Fibroblast of villous mesenchyme (primary cell): ENCODE data around the gene INPP5J. TPM values are rescaled to one million over a fixed set of nuclear protein-coding genes. Genes with fewer than 3 reads are reported as not detected.
"Not testable (repeated sequence)": the region's sequence is repeated elsewhere in the genome, so short reads cannot be mapped to it uniquely, and the experiment has no call there.

Experiments
- DNase-seq: peaks from one replicate; pipeline ENCODE4 v3.0.0-alpha.2; 2010; ENCODE audit warnings: low read depth
- H3K4me3 ChIP-seq: 2 replicates; pipeline ENCODE4 v1.5.1; 2011; ENCODE audit warnings: low read depth, mild to moderate bottlenecking, low read length
- total RNA-seq: library from RNA; depleted of rRNA; stranded (reverse); fragments of >200 nt; gene quantifications from 2 replicates; pipeline ENCODE4 v1.2.3, GENCODE V29; 2012
- TF ChIP-seq, protein P1 (sequence below): IDR thresholded peaks from 2 replicates; pipeline ENCODE4 v1.5.1; 2012; ENCODE audit warnings: low read depth, mild to moderate bottlenecking, low read length; ENCODE audit not compliant: insufficient read depth

INPP5J gene
- total RNA-seq = 0.43 and 0.97 TPM in 2 replicates

DNA sequence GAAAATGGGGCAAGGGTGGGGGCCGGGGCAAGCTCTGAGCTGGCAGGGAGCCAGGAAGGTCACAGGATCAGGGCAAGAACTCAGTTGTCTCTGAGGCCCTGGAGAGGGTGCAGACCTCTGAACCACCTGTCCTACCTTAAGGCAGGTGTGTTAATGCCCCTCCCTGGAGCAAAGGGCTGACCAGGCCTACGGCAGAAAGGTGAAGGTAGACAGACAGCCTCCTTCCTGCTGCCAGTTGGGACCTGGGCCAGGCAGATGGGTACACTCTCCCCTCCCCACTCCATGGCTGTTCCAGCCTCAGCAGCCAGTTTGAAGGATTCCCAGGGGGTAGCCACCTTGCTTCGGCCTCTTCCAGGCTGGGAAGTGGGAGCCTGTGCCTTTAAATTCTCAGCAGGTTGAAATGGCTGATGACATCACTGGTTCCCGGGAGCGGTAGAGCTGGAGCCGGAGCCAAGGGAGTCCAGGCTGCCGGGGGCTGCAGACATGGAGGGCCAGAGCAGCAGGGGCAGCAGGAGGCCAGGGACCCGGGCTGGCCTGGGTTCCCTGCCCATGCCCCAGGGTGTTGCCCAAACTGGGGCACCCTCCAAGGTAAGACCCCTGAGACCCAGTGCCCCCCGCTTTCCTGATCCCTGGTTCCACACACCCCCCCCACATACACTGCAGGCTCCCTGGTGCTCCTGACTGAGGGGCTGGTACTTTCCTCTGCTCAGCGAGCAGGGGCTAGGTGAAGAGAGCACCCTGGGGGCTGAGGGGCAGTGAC lies at the start of gene INPP5J:
INPP5J (plus strand) TSS at position 435 of the 760 bp plus-strand sequence; CDS start at position 484, 49 bp downstream.
- peak; percentile 41 for DNase-seq
- H3K4me3 ChIP-seq = peak within 1 kb of the TSS; percentile 56
- TF ChIP-seq, protein P1, sequence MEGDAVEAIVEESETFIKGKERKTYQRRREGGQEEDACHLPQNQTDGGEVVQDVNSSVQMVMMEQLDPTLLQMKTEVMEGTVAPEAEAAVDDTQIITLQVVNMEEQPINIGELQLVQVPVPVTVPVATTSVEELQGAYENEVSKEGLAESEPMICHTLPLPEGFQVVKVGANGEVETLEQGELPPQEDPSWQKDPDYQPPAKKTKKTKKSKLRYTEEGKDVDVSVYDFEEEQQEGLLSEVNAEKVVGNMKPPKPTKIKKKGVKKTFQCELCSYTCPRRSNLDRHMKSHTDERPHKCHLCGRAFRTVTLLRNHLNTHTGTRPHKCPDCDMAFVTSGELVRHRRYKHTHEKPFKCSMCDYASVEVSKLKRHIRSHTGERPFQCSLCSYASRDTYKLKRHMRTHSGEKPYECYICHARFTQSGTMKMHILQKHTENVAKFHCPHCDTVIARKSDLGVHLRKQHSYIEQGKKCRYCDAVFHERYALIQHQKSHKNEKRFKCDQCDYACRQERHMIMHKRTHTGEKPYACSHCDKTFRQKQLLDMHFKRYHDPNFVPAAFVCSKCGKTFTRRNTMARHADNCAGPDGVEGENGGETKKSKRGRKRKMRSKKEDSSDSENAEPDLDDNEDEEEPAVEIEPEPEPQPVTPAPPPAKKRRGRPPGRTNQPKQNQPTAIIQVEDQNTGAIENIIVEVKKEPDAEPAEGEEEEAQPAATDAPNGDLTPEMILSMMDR = no peak

GRCh38 chr22:31073125-31073524 lies 49.6 kb upstream of the INPP5J start:
- DNase-seq, H3K4me3 ChIP-seq: not testable (repeated sequence)

DNA sequence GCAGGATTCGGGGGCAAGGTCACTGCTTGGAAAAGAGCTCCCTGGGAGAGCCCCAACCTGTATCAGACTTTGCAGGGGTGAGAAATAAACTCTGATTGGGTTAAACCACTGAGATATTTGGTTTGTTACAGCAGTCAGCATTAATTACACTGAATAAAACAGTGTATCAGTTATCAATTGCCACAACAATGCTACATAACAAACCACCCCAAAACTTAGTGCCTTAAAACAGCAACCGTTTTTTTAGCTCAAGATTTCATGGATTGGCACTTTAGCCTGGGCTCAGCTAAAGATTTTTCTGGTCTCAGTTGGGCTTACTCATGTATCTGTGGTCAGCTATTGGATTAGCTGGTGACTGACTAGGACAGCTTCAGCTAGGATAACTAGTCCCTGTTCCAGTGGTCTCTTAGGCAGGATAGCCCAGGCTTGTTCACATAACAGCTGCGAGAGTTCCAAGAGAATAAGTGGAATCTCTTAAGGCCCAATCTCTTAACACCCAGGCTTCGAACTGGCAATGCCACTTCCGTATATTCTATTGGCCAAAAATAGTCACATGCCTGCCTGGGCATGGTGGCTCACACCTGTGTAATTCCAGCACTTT lies 49.1 kb upstream of the INPP5J start:
- not testable (repeated sequence) for DNase-seq, H3K4me3 ChIP-seq

DNA sequence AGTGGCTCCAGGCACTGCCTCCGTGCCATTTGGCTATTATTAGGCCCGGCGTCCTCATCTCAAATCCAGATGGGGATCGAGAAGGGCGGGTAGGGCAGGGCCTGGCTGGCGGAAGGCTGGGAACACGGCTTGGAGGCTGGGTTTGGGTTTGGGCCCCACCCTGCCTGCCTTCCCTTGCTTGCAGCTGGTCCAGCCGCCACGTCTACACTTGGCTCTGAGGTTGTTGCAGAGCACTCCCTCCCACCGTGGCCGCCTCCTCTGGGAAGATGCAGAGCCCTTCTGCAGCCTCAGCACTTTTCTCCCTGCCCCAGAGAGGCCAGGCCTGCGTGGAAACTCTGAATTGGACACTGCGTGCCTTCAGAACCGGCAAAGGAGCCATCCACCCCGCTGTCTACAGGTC lies 46.8 kb upstream of the INPP5J start:
- TF ChIP-seq, protein P1 = no peak
- H3K4me3 ChIP-seq = no peak overlapping the region
- DNase-seq = peak; percentile 96

DNA sequence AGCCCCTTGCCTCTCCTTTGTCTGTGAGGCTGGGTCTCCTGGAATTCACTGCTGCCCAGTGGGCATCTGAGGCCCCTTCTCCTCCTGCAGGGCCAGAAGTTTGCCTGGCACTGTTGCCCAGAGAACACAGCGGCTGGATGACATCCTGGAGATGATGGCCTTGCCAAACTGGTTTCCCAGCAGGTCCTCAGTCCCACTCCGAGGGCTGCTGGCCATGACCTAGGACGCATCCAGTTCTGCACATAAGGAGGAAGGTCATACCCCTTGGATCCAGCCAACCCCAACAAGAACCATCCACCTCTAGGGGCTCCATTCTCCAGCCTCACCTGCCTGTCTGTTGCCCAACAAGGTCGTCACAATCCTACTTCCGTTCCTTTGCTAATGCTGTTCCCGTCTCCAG lies 45.1 kb upstream of the INPP5J start:
- H3K4me3 ChIP-seq = no peak overlapping the region
- no peak for DNase-seq
- TF ChIP-seq, protein P1 = no peak

- not testable (repeated sequence) for H3K4me3 ChIP-seq
- DNase-seq = peak; percentile 28
These were observed 44.4 kb upstream of the INPP5J start for GRCh38 chr22:31078389-31078788.

DNA sequence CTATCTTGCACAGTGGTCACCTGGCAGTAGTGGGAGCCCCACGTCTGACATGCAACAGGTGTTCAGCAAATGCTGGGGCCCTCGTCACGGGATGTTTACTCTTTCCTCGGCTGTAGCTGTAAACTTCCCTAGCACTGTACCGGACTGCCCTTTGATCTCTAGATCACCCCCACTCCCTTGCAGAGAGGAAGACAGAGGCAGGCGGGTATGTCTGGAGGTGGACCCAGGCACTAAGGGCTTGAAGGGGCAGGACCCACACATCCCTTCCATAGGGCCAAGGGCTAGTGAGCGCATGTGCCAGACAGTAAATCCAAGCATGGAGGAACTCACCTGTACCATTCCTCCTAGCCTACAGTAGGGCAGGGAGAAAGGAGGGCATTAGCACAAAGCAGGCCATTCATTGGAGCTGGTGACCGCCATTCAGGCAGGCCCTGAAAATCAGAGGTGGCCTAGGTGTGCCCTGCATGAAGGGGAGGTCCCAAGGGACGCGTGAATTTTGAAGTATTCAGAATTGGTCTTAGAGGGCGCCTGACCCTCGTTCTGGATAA lies 43.6 kb upstream of the INPP5J start:
- no peak for DNase-seq
- no peak overlapping the region for H3K4me3 ChIP-seq

DNA sequence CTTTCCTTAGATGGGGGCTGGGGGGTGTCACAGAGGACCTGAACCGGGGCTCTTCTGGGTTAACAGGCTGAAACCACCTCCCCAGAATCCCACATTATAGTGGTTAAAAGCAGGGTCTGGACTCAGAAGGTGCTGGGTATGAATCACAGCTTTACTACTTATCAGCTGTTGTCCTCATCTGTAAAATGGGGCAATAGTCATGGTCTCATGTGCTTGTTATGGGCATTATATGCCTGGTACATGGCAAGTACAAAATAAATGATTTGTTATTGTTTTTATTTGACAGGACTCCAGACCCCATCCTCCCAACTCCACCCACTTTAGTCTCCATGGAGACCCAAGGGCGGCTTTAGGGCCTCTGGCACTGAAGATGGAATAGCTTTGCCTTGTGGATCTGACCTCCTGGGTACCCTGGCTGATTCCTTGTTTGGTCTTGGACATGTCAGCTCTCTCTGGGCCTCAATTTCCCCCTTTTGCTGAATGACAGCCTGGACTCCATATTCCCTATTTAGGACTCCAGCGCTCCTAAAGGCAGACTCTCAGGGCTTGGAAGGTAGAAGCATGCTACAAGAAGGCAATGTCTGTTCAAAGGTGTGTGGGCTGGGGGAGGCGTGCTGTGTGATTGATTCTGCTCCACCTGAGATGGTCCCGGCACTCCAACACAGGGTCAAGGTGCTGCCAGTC lies 42.5 kb upstream of the INPP5J start:
- TF ChIP-seq, protein P1 = no peak
- H3K4me3 ChIP-seq = peak overlapping the region; percentile 76
- DNase-seq = no peak

More for the DNA sequence above, 43.6 kb upstream of the INPP5J start:
- TF ChIP-seq, protein P1 = no peak
